ENCODE data around the gene ACTR5.
"Not testable (repeated sequence)": the region's sequence is repeated elsewhere in the genome, so short reads cannot be mapped to it uniquely, and the experiment has no call there.

The ACTR5 gene

GRCh38 chr20:38762174-38762573, 13.9 kb downstream of the ACTR5 start:
- FAIRE-seq (no peak), DNase-seq (ENCODE audit: extremely low spot score, insufficient read length, low read depth) (no peak)

- FAIRE-seq (no peak), DNase-seq (ENCODE audit: extremely low spot score, insufficient read length, low read depth) (no peak)
Observed at GRCh38 chr20:38763616-38764015, 15.4 kb downstream of the ACTR5 start.

- DNase-seq (ENCODE audit: extremely low spot score, insufficient read length, low read depth): no peak
- no peak for FAIRE-seq
Observed at GRCh38 chr20:38764567-38765318, 16.5 kb downstream of the ACTR5 start.

- no peak for FAIRE-seq
Observed at GRCh38 chr20:38766071-38766470, 17.8 kb downstream of the ACTR5 start.

GRCh38 chr20:38769376-38770295, 21.4 kb downstream of the ACTR5 start:
- no peak for DNase-seq (ENCODE audit: extremely low spot score, insufficient read length, low read depth)
- FAIRE-seq: no peak

More at GRCh38 chr20:38766071-38766470, 17.8 kb downstream of the ACTR5 start:
- DNase-seq (ENCODE audit: extremely low spot score, insufficient read length, low read depth): no peak

GRCh38 chr20:38770546-38770945, 22.3 kb downstream of the ACTR5 start:
- FAIRE-seq (no peak), DNase-seq (ENCODE audit: extremely low spot score, insufficient read length, low read depth) (no peak)

GRCh38 chr20:38770970-38771369, 22.7 kb downstream of the ACTR5 start:
- FAIRE-seq (no peak), DNase-seq (ENCODE audit: extremely low spot score, insufficient read length, low read depth) (no peak)

- DNase-seq (ENCODE audit: extremely low spot score, insufficient read length, low read depth): no peak
- FAIRE-seq: no peak
Observed at GRCh38 chr20:38771621-38772020, 23.4 kb downstream of the ACTR5 start.

GRCh38 chr20:38774167-38774566, 25.9 kb downstream of the ACTR5 start:
- FAIRE-seq (no peak), DNase-seq (ENCODE audit: extremely low spot score, insufficient read length, low read depth) (no peak)

GRCh38 chr20:38776363-38776762, 28.1 kb downstream of the ACTR5 start:
- FAIRE-seq (no peak), DNase-seq (ENCODE audit: extremely low spot score, insufficient read length, low read depth) (no peak)

- no peak for FAIRE-seq
- no peak for DNase-seq (ENCODE audit: extremely low spot score, insufficient read length, low read depth)
Observed at GRCh38 chr20:38779247-38780097, 31.2 kb downstream of the ACTR5 start.

- no peak for FAIRE-seq
- DNase-seq (ENCODE audit: extremely low spot score, insufficient read length, low read depth): no peak
Observed at GRCh38 chr20:38782275-38782674, 34.0 kb downstream of the ACTR5 start.

- no peak for DNase-seq (ENCODE audit: extremely low spot score, insufficient read length, low read depth)
- no peak for FAIRE-seq
Observed at GRCh38 chr20:38787870-38788269, 39.6 kb downstream of the ACTR5 start.

- FAIRE-seq (no peak), DNase-seq (ENCODE audit: extremely low spot score, insufficient read length, low read depth) (no peak)
Observed at GRCh38 chr20:38789503-38790199, 41.4 kb downstream of the ACTR5 start.

GRCh38 chr20:38790200-38791053, 42.2 kb downstream of the ACTR5 start:
- DNase-seq (ENCODE audit: extremely low spot score, insufficient read length, low read depth): no peak
- FAIRE-seq: no peak

- FAIRE-seq (no peak), DNase-seq (ENCODE audit: extremely low spot score, insufficient read length, low read depth) (no peak)
Observed at GRCh38 chr20:38791291-38791690, 43.0 kb downstream of the ACTR5 start.

- FAIRE-seq: no peak
Observed at GRCh38 chr20:38791940-38792339, 43.7 kb downstream of the ACTR5 start.

GRCh38 chr20:38794057-38794456, 45.8 kb downstream of the ACTR5 start:
- DNase-seq (ENCODE audit: extremely low spot score, insufficient read length, low read depth); FAIRE-seq: not testable (repeated sequence)

More at GRCh38 chr20:38791940-38792339, 43.7 kb downstream of the ACTR5 start:
- no peak for DNase-seq (ENCODE audit: extremely low spot score, insufficient read length, low read depth)

- no peak for DNase-seq (ENCODE audit: extremely low spot score, insufficient read length, low read depth)
- FAIRE-seq: no peak
Observed at GRCh38 chr20:38798266-38798665, 50.0 kb downstream of the ACTR5 start.
